ENCODE results near the gene XPNPEP1.

Gene XPNPEP1

DNA sequence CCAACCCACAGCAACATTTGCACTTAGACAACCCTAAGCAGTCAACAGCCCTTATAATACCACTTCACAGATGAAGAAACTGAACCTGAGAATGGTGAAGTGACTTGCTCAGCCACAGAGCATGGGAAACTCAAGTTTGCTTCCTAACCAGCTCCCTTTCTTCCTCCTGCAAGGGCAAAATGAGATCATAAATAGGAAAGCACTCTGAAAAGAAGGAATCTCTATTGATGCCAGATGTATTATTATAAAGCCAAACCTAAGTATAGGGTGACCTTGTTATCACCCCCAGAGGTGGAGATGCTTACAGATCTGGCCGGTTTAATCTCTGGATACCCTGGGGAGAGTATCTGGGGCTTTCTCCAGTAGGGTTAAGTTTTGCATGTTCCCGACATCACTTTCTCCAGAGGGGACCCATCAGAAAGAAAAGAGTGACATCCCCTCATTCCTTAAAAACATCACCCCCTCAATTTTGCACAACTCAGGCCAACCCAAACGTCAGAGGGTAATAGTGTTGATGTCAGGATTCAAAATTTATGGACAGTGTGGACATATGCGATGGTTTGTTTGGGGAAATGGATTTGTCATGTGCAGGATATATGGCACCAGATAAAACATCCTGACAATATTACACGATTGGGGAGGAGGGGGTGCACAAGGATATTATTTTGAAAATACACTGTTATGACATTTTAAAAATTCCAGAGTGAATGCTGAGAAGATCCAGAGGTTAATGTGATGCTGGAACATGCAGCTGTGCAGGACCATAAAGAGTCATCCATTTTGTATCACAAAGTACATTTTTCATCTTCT lies 24.0 kb upstream of the XPNPEP1 start:
- DNase-seq (ENCODE audit: low read depth) = no peak

GRCh38 chr10:109946680-109947079 lies 23.4 kb upstream of the XPNPEP1 start:
- DNase-seq (ENCODE audit: low read depth) = no peak

GRCh38 chr10:109945473-109946177 lies 22.3 kb upstream of the XPNPEP1 start:
- no peak for DNase-seq (ENCODE audit: low read depth)

DNA sequence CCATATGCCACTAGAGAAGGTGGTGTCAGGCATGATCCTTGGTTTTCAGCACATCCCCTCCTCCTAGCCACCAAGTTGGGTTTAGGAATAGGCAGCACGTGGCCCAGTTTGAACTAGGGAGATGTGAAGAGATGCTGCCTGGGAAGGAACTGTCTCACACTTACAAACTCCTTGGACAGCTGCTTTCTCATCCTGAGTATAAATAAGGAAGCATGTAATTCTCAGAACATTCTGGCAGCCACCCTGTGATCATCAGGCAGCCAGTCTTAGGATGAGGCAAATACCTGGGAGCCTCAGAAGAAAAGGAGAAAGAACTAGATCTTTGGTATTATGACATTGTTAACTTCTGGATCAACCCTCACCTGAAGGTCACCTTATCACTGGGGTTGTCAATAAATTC lies 21.3 kb upstream of the XPNPEP1 start:
- DNase-seq (ENCODE audit: low read depth) = no peak

- DNase-seq (ENCODE audit: low read depth) = no peak
These were observed 18.0 kb upstream of the XPNPEP1 start for GRCh38 chr10:109941236-109941862.

GRCh38 chr10:109940553-109940952 lies 17.2 kb upstream of the XPNPEP1 start:
- no peak for DNase-seq (ENCODE audit: low read depth)

DNA sequence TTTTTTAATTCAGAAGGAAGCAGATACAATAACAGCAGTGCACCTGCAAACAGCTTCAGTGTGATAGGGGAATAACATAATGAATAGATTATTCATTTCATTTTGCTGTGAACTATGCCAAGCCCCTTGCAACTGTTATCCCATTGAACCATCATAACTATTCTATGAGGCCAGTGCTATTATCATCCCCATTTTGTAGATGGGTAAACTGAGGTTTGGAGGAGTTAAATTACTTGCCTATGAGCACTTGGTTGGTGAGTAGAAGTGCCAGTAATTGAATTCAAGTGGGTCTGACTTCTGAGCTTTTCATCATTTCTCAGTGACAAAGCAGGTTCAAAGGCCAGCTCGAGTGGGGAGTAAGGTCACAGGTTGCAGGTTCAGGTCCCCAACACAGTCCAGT lies 16.8 kb upstream of the XPNPEP1 start:
- DNase-seq (ENCODE audit: low read depth) = no peak

DNA sequence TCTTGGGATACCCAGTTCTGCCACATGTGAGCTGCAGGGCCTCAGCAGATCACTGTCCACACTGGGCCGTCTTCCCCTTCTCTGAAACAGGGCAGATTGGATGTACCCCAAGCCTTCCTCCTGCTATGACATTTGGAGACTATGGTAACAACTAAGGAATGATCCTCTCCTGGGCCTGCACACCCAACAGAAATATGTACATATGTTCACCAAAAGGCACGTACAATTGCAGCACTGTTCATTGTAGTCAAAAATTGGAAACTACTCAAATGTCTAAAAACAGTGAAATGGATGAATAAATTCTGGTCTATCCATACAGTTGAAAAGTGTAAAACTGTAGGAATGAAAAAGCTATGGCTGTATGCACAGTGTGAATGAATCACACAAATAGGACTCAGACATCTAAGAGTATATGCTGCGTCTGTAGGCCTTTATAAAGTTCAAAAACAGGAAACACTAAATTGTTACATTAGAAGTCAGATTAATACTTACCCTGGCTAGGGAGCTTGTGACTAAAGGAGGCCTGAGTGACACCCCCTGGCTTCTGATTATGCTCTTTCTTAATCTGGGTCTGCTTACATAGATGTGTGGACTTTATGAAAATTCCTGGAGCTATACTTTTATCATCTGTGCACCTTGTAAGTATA lies 16.1 kb upstream of the XPNPEP1 start:
- no peak for DNase-seq (ENCODE audit: low read depth)

DNA sequence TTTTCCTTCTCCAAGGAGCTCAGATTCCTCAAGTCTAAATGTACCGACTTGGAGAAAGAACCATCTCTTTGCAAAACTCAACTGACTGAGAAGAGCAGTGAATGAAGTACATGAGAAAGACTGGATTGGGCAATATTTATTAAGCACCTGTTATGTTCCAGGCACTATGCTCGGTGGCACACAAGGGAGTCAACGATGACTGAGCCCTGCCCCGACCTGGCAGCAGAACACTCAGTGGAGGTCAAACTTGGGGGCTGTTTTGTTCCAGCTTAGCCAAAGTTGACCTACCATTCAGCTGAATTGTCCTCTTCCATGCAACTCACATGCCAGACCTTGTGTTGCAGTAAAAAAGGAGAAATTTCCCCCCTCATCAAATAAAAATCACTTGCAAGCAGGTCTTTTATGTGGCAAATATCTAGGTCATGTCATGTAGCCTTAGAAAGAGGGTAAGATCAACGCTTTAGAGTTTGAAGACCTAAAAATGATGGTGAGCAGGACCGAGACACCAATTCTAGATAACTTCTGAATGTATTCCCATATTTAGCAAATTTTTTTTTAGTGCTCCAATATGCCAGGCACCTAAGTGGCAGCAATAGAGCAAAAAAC lies 14.3 kb upstream of the XPNPEP1 start:
- DNase-seq (ENCODE audit: low read depth) = no peak

DNA sequence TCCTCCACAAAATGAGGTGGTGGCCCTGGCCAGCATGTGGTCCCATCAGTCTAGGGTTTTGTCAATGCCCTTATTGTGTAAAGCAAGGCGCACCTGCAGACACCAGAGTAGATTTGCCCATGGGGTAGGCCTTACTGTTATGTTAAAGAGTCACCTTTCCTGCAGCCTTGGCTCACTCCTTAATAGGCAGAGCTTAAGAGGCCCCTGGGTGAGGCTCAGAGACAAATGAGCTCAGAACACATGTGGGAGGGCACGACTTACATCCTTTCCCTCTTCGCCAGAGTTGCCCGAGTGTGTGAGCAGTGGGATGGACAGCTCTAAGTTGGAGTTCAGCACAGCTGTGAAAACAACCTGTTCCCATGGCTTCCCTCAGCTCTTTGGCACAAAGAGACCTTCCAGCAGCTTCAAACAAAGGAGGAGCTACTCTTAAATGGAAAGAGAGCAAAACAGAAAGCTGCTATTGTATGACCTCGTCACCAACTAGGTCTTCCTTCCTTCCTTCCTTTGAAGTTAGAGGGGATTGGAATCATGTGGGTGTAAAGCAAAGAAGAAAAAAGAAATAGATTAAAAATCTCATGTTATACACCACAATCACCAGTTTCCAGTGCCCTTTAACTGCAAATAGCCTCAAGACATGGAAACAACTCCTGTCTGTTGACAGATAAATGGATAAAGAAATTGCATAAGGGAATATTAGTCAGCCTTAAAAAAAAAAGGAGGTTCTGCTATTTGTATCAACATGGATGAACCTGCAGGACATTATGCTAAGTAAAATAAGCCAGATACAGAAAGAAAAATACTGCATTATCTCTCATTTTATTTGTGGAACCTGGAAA lies 11.9 kb upstream of the XPNPEP1 start:
- no peak for DNase-seq (ENCODE audit: low read depth)

GRCh38 chr10:109933984-109934565 lies 10.8 kb upstream of the XPNPEP1 start:
- peak; percentile 21 for DNase-seq (ENCODE audit: low read depth)

- no peak for DNase-seq (ENCODE audit: low read depth)
These were observed 9.7 kb upstream of the XPNPEP1 start for GRCh38 chr10:109932968-109933367.

DNA sequence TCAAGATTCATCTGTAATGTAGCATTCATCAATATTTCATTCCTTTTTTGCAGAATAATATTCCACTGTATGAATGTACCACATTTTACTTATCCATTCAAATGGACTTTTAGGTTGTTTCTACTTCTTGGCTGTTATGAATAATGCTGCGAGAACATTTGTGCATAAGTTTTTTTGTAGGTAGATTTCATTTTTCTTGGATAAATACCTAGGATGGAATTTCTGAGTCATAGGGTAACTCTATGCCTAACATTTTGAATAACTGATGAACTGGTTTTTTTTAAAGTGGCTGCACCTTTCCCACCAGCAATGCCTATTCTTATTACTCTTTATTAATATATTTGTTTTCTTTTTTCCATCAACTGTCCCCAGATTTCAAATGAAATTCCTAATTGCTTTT lies 9.1 kb upstream of the XPNPEP1 start:
- no peak for DNase-seq (ENCODE audit: low read depth)

DNA sequence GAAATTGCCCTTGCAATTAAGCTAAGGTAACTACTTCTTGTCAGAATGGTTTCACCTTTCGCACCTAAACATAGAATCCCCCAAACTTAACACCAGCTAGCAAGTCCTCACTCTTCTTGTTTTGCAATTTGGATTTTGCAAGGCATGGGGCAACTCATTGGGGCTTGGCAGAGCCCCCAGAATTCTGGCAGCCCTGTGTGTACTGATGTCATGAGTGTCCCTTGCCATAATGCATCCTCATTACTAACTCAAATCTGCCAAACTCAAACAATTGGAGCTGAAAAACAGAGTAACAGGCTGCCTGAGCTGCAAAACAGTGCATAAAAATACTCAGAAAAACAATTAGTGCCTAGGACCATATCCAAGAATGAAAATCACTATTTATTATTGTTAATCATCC lies 7.9 kb upstream of the XPNPEP1 start:
- no peak for DNase-seq (ENCODE audit: low read depth)

DNA sequence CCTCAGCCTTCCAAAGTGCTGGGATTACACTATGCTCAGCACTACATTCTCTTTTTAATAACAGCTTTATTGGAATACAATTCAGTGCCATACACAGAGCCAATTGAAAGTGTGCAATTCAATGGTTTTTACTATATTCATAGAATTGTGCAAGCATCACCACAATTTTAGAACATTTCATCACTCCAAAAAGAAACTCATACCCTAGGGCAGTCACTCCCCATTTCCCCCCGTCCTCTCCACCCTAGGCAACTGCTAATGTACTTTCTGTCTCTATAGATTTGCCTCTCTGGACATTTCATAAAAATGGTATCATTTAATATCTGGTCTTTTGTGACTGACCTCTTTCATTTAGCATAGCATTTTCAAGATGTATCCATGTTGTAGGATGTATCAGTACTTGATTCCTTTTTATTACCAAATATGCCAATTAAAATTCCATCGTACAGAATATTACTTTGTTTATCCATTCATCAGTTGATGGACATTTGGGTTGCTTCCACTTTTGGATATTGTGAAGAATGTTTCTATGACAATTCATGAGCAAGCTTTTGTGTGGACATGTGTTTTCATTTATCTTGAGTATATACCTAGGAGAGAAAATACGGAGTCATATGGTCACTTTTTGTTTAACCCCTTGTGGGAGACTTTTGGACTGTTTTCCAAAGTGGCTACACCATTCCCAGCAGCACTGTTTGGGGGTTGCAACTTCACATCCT lies 6.3 kb upstream of the XPNPEP1 start:
- DNase-seq (ENCODE audit: low read depth) = no peak

DNA sequence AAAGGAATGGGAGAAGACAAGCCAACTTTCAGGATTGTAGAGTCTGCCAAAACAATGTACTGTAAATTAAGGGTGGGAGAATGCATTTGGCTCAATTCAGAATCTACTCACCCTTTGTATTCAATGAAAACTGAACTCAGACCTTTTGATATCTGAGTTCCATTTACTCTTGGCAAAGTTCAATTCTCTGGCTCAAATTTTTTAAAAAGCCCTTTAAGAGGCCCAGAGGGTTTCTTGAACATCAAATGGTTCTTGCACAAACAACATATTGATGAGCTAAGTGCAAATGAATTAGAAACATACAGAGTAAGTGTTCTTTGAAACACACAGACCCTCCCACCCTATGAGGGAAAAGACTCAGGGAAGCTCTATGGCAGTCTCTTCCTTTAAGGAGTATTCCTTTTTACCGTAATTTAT lies 5.2 kb upstream of the XPNPEP1 start:
- DNase-seq (ENCODE audit: low read depth) = no peak

DNA sequence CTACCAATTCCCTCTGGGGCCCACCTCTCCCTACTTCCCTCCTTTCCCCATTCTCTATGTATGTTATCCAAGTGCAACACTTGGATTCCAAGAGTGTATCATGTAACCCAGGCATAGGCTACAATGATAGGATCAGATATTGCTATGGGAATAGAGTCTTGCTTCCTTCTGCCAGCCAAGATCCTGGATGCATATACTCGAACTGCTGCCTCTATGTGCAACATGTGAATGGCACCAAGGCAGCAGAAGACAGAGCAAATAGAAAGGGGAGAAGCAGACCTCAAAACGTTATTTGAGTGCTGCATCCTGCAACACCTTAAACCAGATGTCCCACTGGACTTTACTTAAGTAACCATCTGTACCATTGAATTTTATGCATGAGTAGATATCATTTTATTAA lies 3.5 kb upstream of the XPNPEP1 start:
- no peak for DNase-seq (ENCODE audit: low read depth)

- no peak for DNase-seq (ENCODE audit: low read depth)
These were observed 2.9 kb upstream of the XPNPEP1 start for GRCh38 chr10:109926061-109926745.

DNA sequence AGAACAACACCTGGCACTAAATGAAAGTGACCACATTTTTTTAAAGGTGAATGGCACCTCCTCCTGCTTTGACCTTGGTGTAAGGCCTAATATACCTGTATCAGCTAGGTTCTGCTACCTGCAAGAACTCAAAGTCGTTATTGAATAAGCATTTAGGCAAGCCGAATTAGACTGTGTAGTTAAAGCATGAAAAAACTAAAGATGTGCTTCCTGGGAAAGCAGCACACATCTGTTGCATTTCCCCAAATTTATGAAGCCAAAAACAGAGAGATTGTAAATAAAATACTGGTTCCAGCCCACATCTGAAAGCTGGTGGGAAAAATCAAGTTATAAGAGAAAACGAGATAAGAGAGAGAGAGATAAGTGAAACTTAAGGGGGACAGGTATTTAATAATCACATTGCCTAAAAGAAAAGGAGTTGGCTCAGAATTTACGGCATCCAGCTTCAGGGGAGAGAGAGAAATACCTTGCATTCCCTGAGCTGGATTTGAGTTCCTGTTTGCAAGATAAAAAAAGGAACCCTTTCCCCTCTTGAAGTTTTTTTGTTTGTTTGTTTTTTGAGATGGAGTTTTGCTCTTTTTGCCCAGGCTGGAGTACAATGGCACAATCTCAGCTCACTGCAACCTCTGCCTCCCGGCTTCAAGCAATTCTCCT lies 1.8 kb upstream of the XPNPEP1 start:
- no peak for DNase-seq (ENCODE audit: low read depth)

Data from T-helper 22 cell (primary cell).